NCI-H526 treated with DMSO at 0.1 percent for 48 hours (cell line): ENCODE measurements around the gene DIP2C.

ENCODE experiments used
- DNase-seq: peaks from one replicate; lab custom pipeline; 2025; lab: John Stamatoyannopoulos, UW

DIP2C gene

GRCh38 chr10:554182-554848, 135.2 kb downstream of the DIP2C start:
- DNase-seq: no peak

- no peak for DNase-seq
These were observed 136.2 kb downstream of the DIP2C start for GRCh38 chr10:553233-553632.

- DNase-seq: no peak
These were observed 136.8 kb downstream of the DIP2C start for GRCh38 chr10:552679-553078.

GRCh38 chr10:551373-552252, 137.9 kb downstream of the DIP2C start:
- no peak for DNase-seq

GRCh38 chr10:550665-551372, 138.6 kb downstream of the DIP2C start:
- DNase-seq: no peak

GRCh38 chr10:549391-549790, 140.1 kb downstream of the DIP2C start:
- DNase-seq: no peak

- DNase-seq: no peak
These were observed 141.1 kb downstream of the DIP2C start for GRCh38 chr10:548238-548901.

- no peak for DNase-seq
These were observed 141.8 kb downstream of the DIP2C start for GRCh38 chr10:547591-548081.

- DNase-seq: no peak
These were observed 142.4 kb downstream of the DIP2C start for GRCh38 chr10:546971-547590.

GRCh38 chr10:546451-546850, 143.0 kb downstream of the DIP2C start:
- DNase-seq: no peak

- DNase-seq: no peak
These were observed 145.3 kb downstream of the DIP2C start for GRCh38 chr10:543862-544822.

- no peak for DNase-seq
These were observed 146.3 kb downstream of the DIP2C start for GRCh38 chr10:543131-543530.

- DNase-seq: peak; percentile 11
These were observed 147.6 kb downstream of the DIP2C start for GRCh38 chr10:541750-542371.

GRCh38 chr10:541041-541440, 148.4 kb downstream of the DIP2C start:
- no peak for DNase-seq

GRCh38 chr10:538895-539294, 150.6 kb downstream of the DIP2C start:
- no peak for DNase-seq

- DNase-seq: no peak
These were observed 152.5 kb downstream of the DIP2C start for GRCh38 chr10:536935-537334.

- no peak for DNase-seq
These were observed 153.0 kb downstream of the DIP2C start for GRCh38 chr10:536371-536925.

GRCh38 chr10:535952-536351, 153.5 kb downstream of the DIP2C start:
- no peak for DNase-seq

- no peak for DNase-seq
These were observed 154.4 kb downstream of the DIP2C start for GRCh38 chr10:535051-535450.
